ENCODE measurements around the gene CLASRP. TPM values are rescaled to one million over a fixed set of nuclear protein-coding genes. Genes with fewer than 3 reads are reported as not detected.
A peak's percentile ranks its signal among the peaks of the same experiment; 100 is the strongest.

Gene CLASRP
- total RNA-seq, 1 experiment from 2014 or later = 87.1 TPM

DNA sequence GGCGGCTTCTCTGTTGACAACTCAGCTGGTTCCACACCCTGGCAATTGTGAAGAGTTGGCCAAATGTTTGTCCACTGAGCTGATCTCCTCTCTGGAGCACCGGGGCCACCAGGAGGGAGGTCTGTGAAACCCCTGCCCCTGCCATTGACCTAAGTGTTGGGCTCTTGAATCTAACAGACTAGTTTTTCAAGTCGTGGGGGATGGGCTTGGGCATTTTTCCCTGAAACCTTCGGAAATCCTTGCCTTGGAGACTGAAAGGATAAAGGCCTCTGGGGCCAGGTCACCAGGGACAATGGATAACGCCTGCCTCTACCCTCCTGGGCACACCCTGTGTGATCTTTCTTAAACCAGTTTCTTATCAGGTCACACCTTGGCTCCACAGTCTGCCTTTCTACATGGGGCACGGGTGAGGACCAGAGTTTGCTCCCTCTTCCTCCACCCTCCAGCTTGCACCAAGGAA lies 41.1 kb downstream of the CLASRP start:
- peak overlapping the region; percentile 44 for H3K18ac ChIP-seq (ENCODE audit: insufficient read length, low read depth, low read length)
- peak overlapping the region; percentile 97 to 99 (median 99) for H3K27ac Mint-ChIP-seq

More for the DNA sequence above, 41.1 kb downstream of the CLASRP start:
- Histone ChIP-seq H3K4ac (ENCODE audit: low read depth, low read length) (no peak overlapping the region), H3K23ac (ENCODE audit: insufficient read length, low read depth, low read length) (no peak overlapping the region), H3K9ac (ENCODE audit: extremely low read depth, insufficient read length, low read length) (peak overlapping the region; percentile 56), H2AK5ac (ENCODE audit: insufficient read length, low read length) (no peak overlapping the region), H3K27ac (ENCODE audit: insufficient read length, low read depth, low read length) (peak overlapping the region; percentile 3), H2BK15ac (ENCODE audit: low read depth, low read length) (no peak overlapping the region), H3K23me2 (ENCODE audit: insufficient read length, low read depth, low read length, poor library complexity, severe bottlenecking) (peaks cover 15% of the 10 kb centered on the region), H2BK5ac (ENCODE audit: insufficient read length, low read length) (no peak overlapping the region), H4K20me1 (ENCODE audit: control insufficient read depth, insufficient read depth, insufficient read length) (no peaks in the 10 kb centered on the region), H2BK12ac (ENCODE audit: insufficient read length, low read depth, low read length) (no peak overlapping the region), H3K9me3 (ENCODE audit: control insufficient read depth, low read depth, low read length) (no peaks in the 10 kb centered on the region), H3K79me2 (ENCODE audit: insufficient read depth, low read length) (peaks cover 5% of the 10 kb centered on the region; the same call in 1 of the 2 replicates), H3K14ac (ENCODE audit: insufficient read depth, low read length) (peak overlapping the region; percentile 65), H2AFZ (ENCODE audit: low read length) (no peak overlapping the region), H3T11ph (ENCODE audit: low read length) (no peak overlapping the region), H3K56ac (ENCODE audit: insufficient read length, low read depth, low read length) (no peak overlapping the region), H4K91ac (ENCODE audit: insufficient read length, low read depth, low read length) (no peak overlapping the region), H3K27me3 (ENCODE audit: insufficient read depth, low read length) (no peaks in the 10 kb centered on the region), H3K79me1 (ENCODE audit: insufficient read depth, low read depth, low read length, poor library complexity, severe bottlenecking) (peaks cover 4% of the 10 kb centered on the region), H3K4me1 (ENCODE audit: insufficient read depth, low read length) (peaks cover 7% of the 10 kb centered on the region; the same call in 1 of the 2 replicates), H2BK20ac (ENCODE audit: low read depth, low read length, poor library complexity, severe bottlenecking) (no peak overlapping the region), H4K5ac (ENCODE audit: insufficient read length, low read depth, low read length) (no peak overlapping the region), H2BK120ac (ENCODE audit: low read depth, low read length, poor library complexity, severe bottlenecking) (no peak overlapping the region), H3K4me2 (ENCODE audit: insufficient read depth, insufficient read length, low read length) (peak overlapping the region; percentile 68), H4K8ac (replicated peaks; ENCODE audit: insufficient read length, low read depth, low read length) (no peak overlapping the region)
- no peak for TF ChIP-seq CTCF (conservative IDR thresholded peaks at IDR 0.05)
- H3K4me3 Mint-ChIP-seq = peak overlapping the region; percentile 99
- DNase-seq = peak; percentile 62
- no peaks in the 10 kb centered on the region; the same call in 1 of the 2 replicates for H3K27me3 Mint-ChIP-seq (ENCODE audit: low read depth)
- no CpG with 5 or more reads among the region's 6 CpGs for WGBS (ENCODE audit: extremely low coverage, insufficient read length, low lambda C conversion rate)
- peaks cover 13 to 30% (median 22%) of the 10 kb centered on the region in 3 experiments; a peak in 6 of 7 replicates for H3K36me3 Mint-ChIP-seq (ENCODE audit: insufficient read depth in 1 of 3, low read depth in 3 of 3)
- no peaks in the 10 kb centered on the region; a peak in 1 of 5 replicates for H3K9me3 Mint-ChIP-seq
- peaks cover 37 to 46% of the 10 kb centered on the region in 2 experiments for H3K4me1 Mint-ChIP-seq
